A673 (cell line): ENCODE data around the gene CDH23. TPM values are rescaled to one million over a fixed set of nuclear protein-coding genes. Genes with fewer than 3 reads are reported as not detected.

ENCODE experiments used
- BruUV-seq: library from RNA; stranded (reverse); fragments of 400-500 nt; replicated peaks from 2 replicates; lab custom pipeline; 2021; lab: Mats Ljungman, UMichigan
- CTCF ChIA-PET: fragments of 300-600 bp; sonication (Branson Sonifier 250); formaldehyde crosslinking; loops from one replicate; lab custom pipeline; 2022; ENCODE audit warnings: antibody characterized with exemption; lab: Charles Lee
- POLR2A ChIA-PET: fragments of 300-600 bp; sonication (Branson Sonifier 250); formaldehyde crosslinking; loops from one replicate; lab custom pipeline; 2022; ENCODE audit warnings: antibody characterized with exemption; ENCODE audit not compliant: low non-redundant PET; lab: Charles Lee
- DNase-seq: peaks from one replicate; pipeline ENCODE4 v3.0.0-alpha.2; 2015; ENCODE audit warnings: low spot score
- H3K27ac ChIP-seq: fragments of 200-600 bp; sonication (generic); 2 replicates; pipeline ENCODE4 v1.5.1; 2016; ENCODE audit warnings: mixed run types, low read depth, mild to moderate bottlenecking, mixed read lengths, antibody characterized with exemption, low read length; ENCODE audit not compliant: poor library complexity, severe bottlenecking
- H3K27me3 ChIP-seq: fragments of 200-600 bp; sonication (generic); replicated peaks from 2 replicates; pipeline ENCODE4 v1.6.1; 2017; ENCODE audit warnings: mixed run types, low read depth, mild to moderate bottlenecking, mixed read lengths, antibody characterized with exemption, low read length; ENCODE audit not compliant: insufficient read depth, poor library complexity
- H3K36me3 ChIP-seq: fragments of 200-600 bp; sonication (generic); 2 replicates; pipeline ENCODE4 v1.6.1; 2016; ENCODE audit warnings: mixed run types, mild to moderate bottlenecking, mixed read lengths, antibody characterized with exemption, low read length; ENCODE audit not compliant: insufficient read depth, poor library complexity, severe bottlenecking
- H3K4me1 ChIP-seq: fragments of 200-600 bp; sonication (generic); 2 replicates; pipeline ENCODE4 v1.6.1; 2017; ENCODE audit warnings: mixed run types, mild to moderate bottlenecking, mixed read lengths, antibody characterized with exemption, low read length; ENCODE audit not compliant: insufficient read depth, poor library complexity, severe bottlenecking
- H3K4me3 ChIP-seq: fragments of 200-600 bp; sonication (generic); 2 replicates; pipeline ENCODE4 v1.5.1; 2016; ENCODE audit warnings: low read depth, mixed run types, mild to moderate bottlenecking, mixed read lengths, low read length; ENCODE audit not compliant: poor library complexity, severe bottlenecking
- H3K9me3 ChIP-seq: fragments of 200-600 bp; sonication (generic); 2 replicates; pipeline ENCODE4 v1.6.1; 2016; ENCODE audit warnings: mixed run types, low read depth, mild to moderate bottlenecking, mixed read lengths, antibody characterized with exemption, low read length; ENCODE audit not compliant: poor library complexity, severe bottlenecking
- EZH2 ChIP-seq: fragments of 200-600 bp; sonication (generic); IDR thresholded peaks from 2 replicates; pipeline ENCODE4 v1.6.1; 2017; ENCODE audit warnings: borderline replicate concordance, low read depth, mild to moderate bottlenecking, mixed read lengths, antibody characterized with exemption, low read length; ENCODE audit not compliant: poor library complexity, severe bottlenecking
- intact Hi-C: fragments of 100-400 bp; cut with micrococcal nuclease; formaldehyde crosslinking; loops from one replicate; pipeline ENCODE4 v1.10.0; 2022; ENCODE audit not compliant: unreplicated experiment
- total RNA-seq: library from RNA; stranded (reverse); gene quantifications from 2 replicates; pipeline ENCODE4 v1.2.3, GENCODE V29; 2021
- TF ChIP-seq, protein P1 (sequence below): fragments of 300-800, 200-600 bp; sonication (generic); conservative IDR thresholded peaks from 2 replicates; pipeline ENCODE4 v1.5.1; 2017; ENCODE audit warnings: low read depth, mild to moderate bottlenecking, antibody characterized with exemption, low read length, moderate library complexity, mixed read lengths

The CDH23 gene
- total RNA-seq, 1 experiment from 2014 or later, result 49.7 TPM

DNA sequence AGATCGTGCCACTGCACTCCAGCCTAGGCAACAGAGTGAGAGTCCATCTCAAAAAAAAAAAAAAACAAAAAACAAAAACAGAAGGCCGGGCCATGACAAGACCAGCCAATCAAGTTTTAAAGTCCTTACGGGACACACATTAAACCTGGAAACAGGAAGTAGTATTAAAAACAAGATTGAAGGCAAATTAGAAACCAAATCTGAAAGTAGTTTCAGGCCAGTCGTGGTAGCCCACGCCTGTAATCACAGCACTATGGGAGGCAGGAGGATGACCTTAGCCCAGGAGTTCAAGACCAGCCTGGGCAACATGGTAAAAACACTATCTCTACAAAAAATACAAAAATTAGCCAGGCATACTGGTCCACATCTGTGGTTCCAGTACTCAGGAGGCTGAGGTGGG, 436.2 kb downstream of the CDH23 start:
- CTCF ChIA-PET, result no interaction called here
- H3K4me3 ChIP-seq, result no peak overlapping the region
- DNase-seq, result no peak
- no TSS peak for BruUV-seq
- no peak overlapping the region for H3K27ac ChIP-seq
- TF ChIP-seq, protein P1, sequence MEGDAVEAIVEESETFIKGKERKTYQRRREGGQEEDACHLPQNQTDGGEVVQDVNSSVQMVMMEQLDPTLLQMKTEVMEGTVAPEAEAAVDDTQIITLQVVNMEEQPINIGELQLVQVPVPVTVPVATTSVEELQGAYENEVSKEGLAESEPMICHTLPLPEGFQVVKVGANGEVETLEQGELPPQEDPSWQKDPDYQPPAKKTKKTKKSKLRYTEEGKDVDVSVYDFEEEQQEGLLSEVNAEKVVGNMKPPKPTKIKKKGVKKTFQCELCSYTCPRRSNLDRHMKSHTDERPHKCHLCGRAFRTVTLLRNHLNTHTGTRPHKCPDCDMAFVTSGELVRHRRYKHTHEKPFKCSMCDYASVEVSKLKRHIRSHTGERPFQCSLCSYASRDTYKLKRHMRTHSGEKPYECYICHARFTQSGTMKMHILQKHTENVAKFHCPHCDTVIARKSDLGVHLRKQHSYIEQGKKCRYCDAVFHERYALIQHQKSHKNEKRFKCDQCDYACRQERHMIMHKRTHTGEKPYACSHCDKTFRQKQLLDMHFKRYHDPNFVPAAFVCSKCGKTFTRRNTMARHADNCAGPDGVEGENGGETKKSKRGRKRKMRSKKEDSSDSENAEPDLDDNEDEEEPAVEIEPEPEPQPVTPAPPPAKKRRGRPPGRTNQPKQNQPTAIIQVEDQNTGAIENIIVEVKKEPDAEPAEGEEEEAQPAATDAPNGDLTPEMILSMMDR, result no peak
- H3K36me3 ChIP-seq, result peaks cover 44% of the 10 kb centered on the region
- POLR2A ChIA-PET, result no interaction called here
- peaks cover 27% of the 10 kb centered on the region for H3K4me1 ChIP-seq
- intact Hi-C loops, result no loop called here
- no peaks in the 10 kb centered on the region for H3K27me3 ChIP-seq
- H3K9me3 ChIP-seq, result no peaks in the 10 kb centered on the region

DNA sequence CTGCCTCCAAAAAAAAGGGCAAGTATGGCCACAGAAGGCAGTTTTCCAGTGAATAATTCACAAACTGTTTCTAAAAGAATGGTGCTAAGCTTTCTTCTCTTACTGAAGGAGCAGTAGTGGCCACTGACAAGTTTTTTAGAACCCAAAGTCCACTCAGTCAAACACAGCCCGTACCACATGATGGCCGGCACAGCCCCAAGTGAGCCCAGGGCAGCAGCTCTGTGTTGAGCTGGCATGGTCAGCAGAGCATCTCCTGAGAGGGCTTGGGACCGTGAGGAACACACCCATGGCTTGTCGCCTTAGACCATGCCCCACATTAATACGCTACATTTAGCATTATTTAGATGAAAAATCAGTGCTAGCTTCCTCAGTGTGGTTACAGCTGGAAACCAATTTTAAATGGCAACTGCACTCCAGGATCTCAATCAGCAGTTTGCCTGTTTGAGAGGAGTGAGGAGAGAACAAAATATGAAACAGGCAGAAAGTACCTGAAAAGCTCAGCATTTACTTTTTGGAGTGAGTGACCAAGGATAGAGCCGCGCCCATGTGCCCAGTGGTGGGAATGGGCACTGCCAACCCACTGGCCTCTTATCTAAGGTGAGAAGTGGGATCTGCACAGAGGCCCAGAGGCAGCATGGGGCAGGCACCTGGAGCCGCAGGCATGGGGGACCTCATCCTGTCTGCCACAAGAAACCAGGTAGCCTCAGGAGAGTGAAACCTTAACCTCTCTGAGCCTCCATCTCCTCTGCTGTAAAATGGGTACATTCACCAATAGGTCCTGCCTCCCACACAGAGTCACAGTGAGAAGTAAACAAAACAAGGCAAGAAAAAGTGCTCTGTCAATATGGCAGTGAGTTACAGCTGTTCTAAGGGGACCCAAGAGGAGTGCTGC, 437.0 kb downstream of the CDH23 start:
- Histone ChIP-seq H3K36me3 (peaks cover 37% of the 10 kb centered on the region), H3K27ac (no peak overlapping the region), H3K4me1 (peaks cover 34% of the 10 kb centered on the region), H3K9me3 (no peaks in the 10 kb centered on the region), H3K27me3 (no peaks in the 10 kb centered on the region), H3K4me3 (no peak overlapping the region)
- no TSS peak for BruUV-seq
- POLR2A ChIA-PET, result no interaction called here
- intact Hi-C loops, result no loop called here
- TF ChIP-seq EZH2, result no peak
- TF ChIP-seq, protein P1, result no peak
- CTCF ChIA-PET, result interaction anchor here (1.4 kb wide), 1 partner anchor 63 kb away, joined by 5 read pairs; no protein-coding TSS in a partner anchor
- no peak for DNase-seq

DNA sequence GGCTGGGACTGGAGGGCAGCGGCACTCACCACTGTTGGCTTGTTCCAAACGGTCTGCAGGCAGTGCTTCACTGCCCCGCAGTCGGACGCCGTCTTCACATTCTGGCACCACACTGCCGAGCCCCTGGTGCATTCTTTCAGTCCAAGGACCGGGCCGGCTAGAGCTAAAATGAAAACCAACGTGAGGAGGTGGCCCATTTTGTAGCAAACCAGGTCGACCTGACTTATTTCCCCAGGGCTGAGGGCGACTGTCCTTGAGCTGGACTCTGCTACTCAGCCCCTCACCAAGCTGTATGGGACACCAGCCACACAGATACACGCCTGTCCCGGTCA, 437.6 kb downstream of the CDH23 start:
- TF ChIP-seq, protein P1, result no peak
- no peak for TF ChIP-seq EZH2
- peaks cover 31% of the 10 kb centered on the region for H3K36me3 ChIP-seq
- H3K9me3 ChIP-seq, result no peaks in the 10 kb centered on the region
- DNase-seq, result no peak
- intact Hi-C loops, result no loop called here
- H3K27me3 ChIP-seq, result no peaks in the 10 kb centered on the region
- POLR2A ChIA-PET, result no interaction called here
- no peak overlapping the region for H3K4me3 ChIP-seq
- CTCF ChIA-PET, result interaction anchor here (1.4 kb wide), 1 partner anchor 62 kb away, joined by 5 read pairs; no protein-coding TSS in a partner anchor
- peaks cover 40% of the 10 kb centered on the region for H3K4me1 ChIP-seq
- BruUV-seq, result no TSS peak
- no peak overlapping the region for H3K27ac ChIP-seq
